ENCODE results near the gene DUSP22. TPM values are rescaled to one million over a fixed set of nuclear protein-coding genes. Genes with fewer than 3 reads are reported as not detected.

The DUSP22 gene
- total RNA-seq, 1 experiment from 2014 or later: 34.8 TPM

- intact Hi-C loops (cut with micrococcal nuclease; ENCODE audit: unreplicated experiment): no loop called here
- H3K36me3 ChIP-seq (ENCODE audit: control insufficient read depth, insufficient read depth, low read length): no peaks in the 10 kb centered on the region
- ATAC-seq: no peak
- no peak for DNase-seq (ENCODE audit: low read depth, low spot score)
- POLR2A ChIA-PET: no interaction called here
- CTCF ChIA-PET: no interaction called here
- no peak overlapping the region for H3K4me3 ChIP-seq (ENCODE audit: low read depth in 2 of 2, low read length in 2 of 2)
- H3K4me1 ChIP-seq (ENCODE audit: control insufficient read depth, insufficient read depth, low read length): no peaks in the 10 kb centered on the region
- in situ Hi-C loops (cut with HindIII; ENCODE audit: low pct_unique_long_range_greater_than_20kb, low sequenced_read_pairs): no loop called here
- H3K27ac ChIP-seq (ENCODE audit: low read length): no peak overlapping the region
- H3K27me3 ChIP-seq (ENCODE audit: control insufficient read depth, insufficient read depth, low read length): peaks cover 9% of the 10 kb centered on the region; the same call in 1 of the 2 replicates
- TF ChIP-seq TCF7L2 (IDR thresholded peaks at IDR 0.05; ENCODE audit: low read depth, low read length) (no peak), POLR2AphosphoS5 (IDR thresholded peaks at IDR 0.05; ENCODE audit: low read depth, low read length) (no peak), CTCF (IDR thresholded peaks at IDR 0.05) (no peak), SIN3A (IDR thresholded peaks at IDR 0.05; ENCODE audit: borderline replicate concordance, insufficient read depth, low read depth, low read length) (no peak)
- peaks cover 5% of the 10 kb centered on the region for H3K9me3 ChIP-seq (ENCODE audit: control insufficient read depth, insufficient read depth, low read depth, low read length)
- no TSS peak for BruUV-seq (replicated peaks)
Observed at GRCh38 chr6:363291-363690, 71.0 kb downstream of the DUSP22 start.

- ChIA-PET CTCF (interaction anchor here (0.7 kb wide), 2 partner anchors 37 to 175 kb away, joined by 7 to 13 read pairs; no protein-coding TSS in a partner anchor), POLR2A (no interaction called here)
- H3K9me3 ChIP-seq (ENCODE audit: control insufficient read depth, insufficient read depth, low read depth, low read length): peaks cover 5% of the 10 kb centered on the region
- in situ Hi-C loops (cut with HindIII; ENCODE audit: low pct_unique_long_range_greater_than_20kb, low sequenced_read_pairs) (no loop called here), intact Hi-C loops (cut with micrococcal nuclease; ENCODE audit: unreplicated experiment) (no loop called here)
- H3K4me3 ChIP-seq (ENCODE audit: low read depth in 2 of 2, low read length in 2 of 2): no peak overlapping the region
- peaks cover 9% of the 10 kb centered on the region; the same call in 1 of the 2 replicates for H3K27me3 ChIP-seq (ENCODE audit: control insufficient read depth, insufficient read depth, low read length)
- H3K27ac ChIP-seq (ENCODE audit: low read length): no peak overlapping the region
- no peak for ATAC-seq
- no TSS peak for BruUV-seq (replicated peaks)
- H3K36me3 ChIP-seq (ENCODE audit: control insufficient read depth, insufficient read depth, low read length): no peaks in the 10 kb centered on the region
- TF ChIP-seq CTCF (IDR thresholded peaks at IDR 0.05) (no peak), TCF7L2 (IDR thresholded peaks at IDR 0.05; ENCODE audit: low read depth, low read length) (no peak), SIN3A (IDR thresholded peaks at IDR 0.05; ENCODE audit: borderline replicate concordance, insufficient read depth, low read depth, low read length) (no peak), REST (IDR thresholded peaks at IDR 0.05; ENCODE audit: insufficient read depth in 1 of 2, low read depth in 2 of 2, low read length in 1 of 2) (no peak), POLR2AphosphoS5 (IDR thresholded peaks at IDR 0.05; ENCODE audit: low read depth, low read length) (no peak)
- no peaks in the 10 kb centered on the region for H3K4me1 ChIP-seq (ENCODE audit: control insufficient read depth, insufficient read depth, low read length)
- DNase-seq (ENCODE audit: low read depth, low spot score): no peak
Observed at GRCh38 chr6:363909-364308, 71.6 kb downstream of the DUSP22 start.
